Testis (tissue), 2 donors: ENCODE results near the gene HNF1B.

Experiments
- CTCF ChIP-seq, 3 experiments: fragments of 450-650 bp in 2 of 3; fragments of 200-600 bp in 1 of 3; sonication (generic) in 1 of 3; IDR thresholded peaks; one replicate each; pipeline ENCODE4 v1.5.1; 2016 to 2019; ENCODE audit warnings: antibody characterized with exemption in 3 of 3, mild to moderate bottlenecking in 2 of 3, moderate library complexity in 1 of 3
- POLR2A ChIP-seq: fragments of 450-650 bp; IDR thresholded peaks from one replicate; pipeline ENCODE4 v1.6.1; 2017; ENCODE audit warnings: antibody characterized with exemption, mild to moderate bottlenecking, moderate library complexity

- TF ChIP-seq CTCF (IDR thresholded peaks at IDR 0.05) (no peak), POLR2A (no peak)
These were observed 42.3 kb upstream of the HNF1B start for GRCh38 chr17:37787055-37787757.
